Heart left ventricle (tissue), 16 donors: ENCODE results near the gene CSNK1D. TPM values are rescaled to one million over a fixed set of nuclear protein-coding genes. Genes with fewer than 3 reads are reported as not detected.

Source experiments
- ATAC-seq, 4 donors: fragments of 200-7000 bp; cut with Tn5 transposase; one replicate each; pipeline ENCODE4 v1.9.1; 2020 to 2022; ENCODE audit warnings: moderate library complexity in 4 of 4, mild to moderate bottlenecking in 3 of 4, moderate number of reproducible peaks in 1 of 4
- DNase-seq, 5 donors: peaks; one replicate each; pipeline ENCODE4 v3.0.0-alpha.2; 2020
- H3K27ac ChIP-seq, 12 donors: fragments of 200-600 bp; sonication (generic) in 4 of 12; one replicate each; pipeline versions ENCODE4 v1.5.0 to v1.8.0; 2016 to 2022; ENCODE audit warnings: mild to moderate bottlenecking in 2 of 12
- H3K27me3 ChIP-seq, 9 donors: fragments of 200-600 bp; sonication (generic) in 2 of 9; one replicate each; pipeline versions ENCODE4 v1.5.1 to v1.8.0; 2016 to 2022; ENCODE audit warnings: mild to moderate bottlenecking in 3 of 9
- H3K36me3 ChIP-seq, 9 donors: fragments of 200-600 bp; sonication (generic) in 2 of 9; one replicate each; pipeline versions ENCODE4 v1.5.0 to v1.8.0; 2018 to 2022; ENCODE audit warnings: mild to moderate bottlenecking in 2 of 9
- H3K4me1 ChIP-seq, 12 donors: fragments of 200-600 bp; sonication (generic) in 4 of 12; one replicate each; pipeline versions ENCODE4 v1.5.0 to v1.8.0; 2016 to 2022; ENCODE audit warnings: mild to moderate bottlenecking in 3 of 12
- H3K4me3 ChIP-seq, 12 donors: fragments of 200-600 bp; sonication (generic) in 4 of 12; one replicate each; pipeline versions ENCODE4 v1.5.0 to v1.8.0; 2017 to 2022; ENCODE audit warnings: mild to moderate bottlenecking in 9 of 12, moderate library complexity in 4 of 12
- H3K9me3 ChIP-seq, 12 donors: fragments of 200-600 bp; sonication (generic) in 4 of 12; one replicate each; pipeline versions ENCODE4 v1.5.0 to v1.8.0; 2016 to 2022; ENCODE audit warnings: mild to moderate bottlenecking in 1 of 12
- CTCF ChIP-seq, 12 donors: fragments of 200-600 bp; sonication (generic) in 4 of 12; IDR thresholded peaks; one replicate each; pipeline versions ENCODE4 v1.5.0 to v1.8.0; 2018 to 2022; ENCODE audit warnings: antibody characterized with exemption in 12 of 12, mild to moderate bottlenecking in 5 of 12
- POLR2A ChIP-seq, 2 donors: fragments of 450-650 bp; IDR thresholded peaks; one replicate each; pipeline ENCODE4 v1.6.1; 2017; ENCODE audit warnings: antibody characterized with exemption in 2 of 2, mild to moderate bottlenecking in 2 of 2, moderate library complexity in 2 of 2
- WGBS, 4 donors: extraction: QIAGEN DNeasy Blood & Tissue Kit in 2 of 4; methylation state at CpG; one replicate each; pipeline versions ENCODE4 v1.1.5 to v1.1.7; 2013 to 2018; 5-methylcytosine and 5-hydroxymethylcytosine counted together
- intact Hi-C, 10 donors: fragments of 100-400 bp; cut with DNase I; formaldehyde crosslinking; loops; one replicate each; pipeline versions ENCODE4 v1.11.1 to v1.14.2; 2022
- polyA plus RNA-seq, 2 donors: library from polyadenylated mRNA; stranded (reverse); fragments of 200-250 nt; gene quantifications; one replicate each; pipeline ENCODE4 v1.2.3, GENCODE V29; 2013
- total RNA-seq, 9 donors: library from RNA; depleted of rRNA in 2 of 9; stranded (reverse); fragments of >200 nt in 2 of 9; fragmentation: NEBNext Ultra II Directional in 3 of 9; extraction: Animal tissue kit (Norgen Biotek cat#: 25700) in 3 of 9; gene quantifications; one replicate each; pipeline versions ENCODE4 v1.1.0 to v1.2.4, GENCODE V29; 2016 to 2023
- donor health status: ischemic (EF 13 %, LVEDD 7.1; RV severe dilation, severe dysfunction).
- donor health status: healthy with polysubstance abuse.
- donor health status: DM: no; HTN: yes; CAD: no.
- donor health status: DM: no; HTN: no; CAD: no.
- donor health status: ischemic (EF 25% LVEDD 6.9; RV normal size, moderate dysfunction).
- donor health status: ischemic (EF 25% LVEDD 5.7; RV mildly dilated, moderate dysfunction).
- donor health status: healthy.
- donor health status: DM: yes; HTN: yes; CAD: no.
- donor health status: ischemic (EF 35%, LVEDD 5.7; RV mildly dilated, moderate dysfunction).
- donor health status: nonischemic (EF 11% LVEDD 7.7; RV severe dilation, severe dysfunction).
- donor health status: DM: yes; HTN: yes; CAD: no.
- donor health status: PGD.
- donor health status: ischemic (EF 29% LVEDD 5.4; RV normal size, mild dysfunction).
- donor health status: nonischemic (EF 23%, LVEDD 6.1; RV moderate dilation, normal function).

The CSNK1D gene
- total and polyA plus RNA-seq, 11 donors: 38.4 to 88.1 (median 66.1) TPM

- intact Hi-C loops: loop anchor here (1.0 to 10.0 kb wide), 14 partner anchors 79 to 294 kb away; partner anchors contain the start of genes RAC3 (in 3 of the 10) and DCXR (in 1 of the 10)
- whole genome bisulfite sequencing, 4 donors: 43 to 50% (median 49%) methylated on average over 60 to 65 of the region's 65 CpGs
- DNase-seq (no peak), ATAC-seq (peak in 3 of 4 donors; percentile 11 to 64 (median 33))
- H3K4me3 ChIP-seq: peak overlapping the region in 1 of 12 donors; percentile 25
- TF ChIP-seq POLR2A (IDR thresholded peaks at IDR 0.05): no peak
- peak; percentile 84 to 95 (median 90) for TF ChIP-seq CTCF (IDR thresholded peaks at IDR 0.05)
- H3K9me3 ChIP-seq: no peaks in the 10 kb centered on the region
- H3K27ac ChIP-seq: peak overlapping the region in 1 of 12 donors; percentile 9
- peaks cover 0 to 10% (median 0%) of the 10 kb centered on the region in 9 donors for H3K36me3 ChIP-seq
- H3K4me1 ChIP-seq: peaks cover 0 to 11% (median 4%) of the 10 kb centered on the region in 12 donors
- peaks cover 0 to 21% (median under 1%) of the 10 kb centered on the region in 9 donors for H3K27me3 ChIP-seq
Observed at GRCh38 chr17:82320956-82321927, 47.7 kb upstream of the CSNK1D start.

- Histone ChIP-seq H3K4me1 (peaks cover 0 to 19% (median 4%) of the 10 kb centered on the region in 12 donors), H3K9me3 (no peaks in the 10 kb centered on the region), H3K4me3 (no peak overlapping the region), H3K36me3 (peaks cover 0 to 5% (median 0%) of the 10 kb centered on the region in 9 donors), H3K27ac (no peak overlapping the region), H3K27me3 (peaks cover 0 to 30% (median 10%) of the 10 kb centered on the region in 9 donors)
- ATAC-seq (no peak), DNase-seq (no peak)
- WGBS, 4 donors: 65 to 71% (median 68%) methylated on average over 21 to 26 of the region's 26 CpGs
- TF ChIP-seq CTCF (IDR thresholded peaks at IDR 0.05) (no peak), POLR2A (IDR thresholded peaks at IDR 0.05) (no peak)
- intact Hi-C loops: loop anchor here (2.0 to 10.0 kb wide), 11 partner anchors 78 to 293 kb away; partner anchors contain the start of genes RAC3 (in 3 of the 10) and DCXR (in 1 of the 10)
Observed at GRCh38 chr17:82320140-82320840, 46.8 kb upstream of the CSNK1D start.

GRCh38 chr17:82319619-82320062 is 46.1 kb upstream of the CSNK1D start:
- 89 to 96% (median 94%) methylated on average over 32 to 35 of the region's 35 CpGs for WGBS, 4 donors
- intact Hi-C loops: loop anchor here (2.0 to 10.0 kb wide), 11 partner anchors 77 to 292 kb away; partner anchors contain the start of genes RAC3 (in 3 of the 10) and DCXR (in 1 of the 10)
- DNase-seq: no peak

More at GRCh38 chr17:82319619-82320062, 46.1 kb upstream of the CSNK1D start:
- H3K27ac ChIP-seq: no peak overlapping the region
- H3K9me3 ChIP-seq: no peaks in the 10 kb centered on the region
- H3K27me3 ChIP-seq: peaks cover 6 to 37% (median 15%) of the 10 kb centered on the region in 9 donors
- ATAC-seq: no peak
- TF ChIP-seq CTCF (IDR thresholded peaks at IDR 0.05): no peak
- TF ChIP-seq POLR2A (IDR thresholded peaks at IDR 0.05): no peak
- H3K4me3 ChIP-seq: no peak overlapping the region
- H3K4me1 ChIP-seq: peaks cover 0 to 26% (median 4%) of the 10 kb centered on the region in 12 donors
- peaks cover 0 to 5% (median 0%) of the 10 kb centered on the region in 9 donors for H3K36me3 ChIP-seq
